HEK293 (cell line): ENCODE results near the gene B3GNT9.

ENCODE experiments used
- CTCF ChIA-PET: fragments of 350-600 bp; formaldehyde crosslinking; extraction: SDS; loops from one replicate; lab custom pipeline; 2021; ENCODE audit warnings: antibody characterized with exemption; lab: Yijun Ruan, JAX
- POLR2A ChIA-PET: fragments of 300-600 bp; formaldehyde crosslinking; extraction: SDS; loops from one replicate; lab custom pipeline; 2020; ENCODE audit warnings: antibody characterized with exemption, inconsistent platforms; lab: Yijun Ruan, JAX
- H3K27ac ChIP-seq: fragments of 200-500 bp; sonication (Bioruptor generic); 2 replicates; pipeline ENCODE4 v1.5.1; 2014; ENCODE audit warnings: low read depth, low read length, control low read depth, inconsistent platforms; ENCODE audit errors: extremely low read depth
- H3K36me3 ChIP-seq, 2 experiments: fragments of 200-500 bp in 1 of 2; sonication (Bioruptor generic) in 1 of 2; 1 replicate in 1 of 2; 2 replicates in 1 of 2; pipeline ENCODE4 v1.5.1; 2014 to 2017; ENCODE audit warnings: inconsistent platforms in 2 of 2, low read length in 2 of 2; ENCODE audit not compliant: control insufficient read depth in 2 of 2, insufficient read depth in 1 of 2
- H3K4me1 ChIP-seq: fragments of 200-500 bp; sonication (Bioruptor generic); 2 replicates; pipeline ENCODE4 v1.5.1; 2014; ENCODE audit warnings: mild to moderate bottlenecking, low read length, inconsistent platforms; ENCODE audit not compliant: control insufficient read depth, insufficient read depth
- H3K4me3 ChIP-seq: 2 replicates; pipeline ENCODE4 v1.5.1; 2011; ENCODE audit warnings: low read depth, mild to moderate bottlenecking, control low read depth, low read length, moderate library complexity
- H3K9me3 ChIP-seq: fragments of 200-500 bp; sonication (Bioruptor generic); 2 replicates; pipeline ENCODE4 v1.5.1; 2014; ENCODE audit warnings: low read depth, low read length, inconsistent platforms; ENCODE audit not compliant: control insufficient read depth, insufficient read depth
- GLI2 ChIP-seq: fragments of 450-650 bp; formaldehyde crosslinking; IDR thresholded peaks from 2 replicates; pipeline ENCODE4; 2017; ENCODE audit warnings: missing biosample characterization, missing genetic modification characterization, low read depth, borderline replicate concordance
- KLF1 ChIP-seq: fragments of 450-650 bp; formaldehyde crosslinking; IDR thresholded peaks from 2 replicates; pipeline ENCODE4 v1.5.1; 2016; ENCODE audit warnings: missing biosample characterization, missing genetic modification characterization
- KLF16 ChIP-seq: fragments of 450-650 bp; formaldehyde crosslinking; IDR thresholded peaks from 2 replicates; pipeline ENCODE4 v1.5.1; 2017; ENCODE audit warnings: missing biosample characterization, missing genetic modification characterization
- KLF9 ChIP-seq: fragments of 450-650 bp; formaldehyde crosslinking; IDR thresholded peaks from 2 replicates; pipeline ENCODE4 v1.5.1; 2016; ENCODE audit warnings: missing biosample characterization, missing genetic modification characterization, low read depth
- MYNN ChIP-seq: fragments of 450-650 bp; formaldehyde crosslinking; IDR thresholded peaks from 2 replicates; pipeline ENCODE4 v1.5.1; 2016; ENCODE audit warnings: missing biosample characterization, missing genetic modification characterization, borderline replicate concordance
- MZF1 ChIP-seq: fragments of 450-650 bp; formaldehyde crosslinking; IDR thresholded peaks from 2 replicates; pipeline ENCODE4 v1.5.1; 2017; ENCODE audit warnings: missing biosample characterization, missing genetic modification characterization, borderline replicate concordance
- PATZ1 ChIP-seq: fragments of 450-650 bp; formaldehyde crosslinking; IDR thresholded peaks from 2 replicates; pipeline ENCODE4 v1.5.1; 2016; ENCODE audit warnings: missing biosample characterization, missing genetic modification characterization
- PRDM1 ChIP-seq: fragments of 450-650 bp; formaldehyde crosslinking; IDR thresholded peaks from 2 replicates; pipeline ENCODE4; 2016; ENCODE audit warnings: missing biosample characterization, missing genetic modification characterization
- SP2 ChIP-seq: fragments of 450-650 bp; formaldehyde crosslinking; IDR thresholded peaks from 2 replicates; pipeline ENCODE4 v1.5.1; 2016; ENCODE audit warnings: missing biosample characterization, missing genetic modification characterization
- SP3 ChIP-seq: fragments of 450-650 bp; formaldehyde crosslinking; IDR thresholded peaks from 2 replicates; pipeline ENCODE4 v1.5.1; 2016; ENCODE audit warnings: missing biosample characterization, missing genetic modification characterization
- ZBTB26 ChIP-seq: fragments of 450-650 bp; formaldehyde crosslinking; optimal IDR thresholded peaks from 2 replicates; pipeline ENCODE3; 2016; ENCODE audit warnings: missing biosample characterization, mild to moderate bottlenecking, missing genetic modification characterization
- ZFHX2 ChIP-seq: fragments of 450-650 bp; formaldehyde crosslinking; conservative IDR thresholded peaks from 2 replicates; pipeline ENCODE4 v1.5.1; 2016; ENCODE audit warnings: missing biosample characterization, missing genetic modification characterization
- ZNF223 ChIP-seq: fragments of 450-650 bp; formaldehyde crosslinking; IDR thresholded peaks from 2 replicates; pipeline ENCODE4 v1.5.1; 2016; ENCODE audit warnings: missing biosample characterization, missing genetic modification characterization
- ZNF311 ChIP-seq: fragments of 450-650 bp; formaldehyde crosslinking; IDR thresholded peaks from 2 replicates; pipeline ENCODE4 v1.5.1; 2017; ENCODE audit warnings: missing biosample characterization, missing genetic modification characterization, borderline replicate concordance
- ZNF335 ChIP-seq: fragments of 450-650 bp; formaldehyde crosslinking; conservative IDR thresholded peaks from 2 replicates; pipeline ENCODE4 v1.5.1; 2016; ENCODE audit warnings: missing biosample characterization, missing genetic modification characterization
- ZNF404 ChIP-seq: fragments of 450-650 bp; formaldehyde crosslinking; IDR thresholded peaks from 2 replicates; pipeline ENCODE4 v1.5.1; 2017; ENCODE audit warnings: missing biosample characterization, missing genetic modification characterization
- ZNF426 ChIP-seq: fragments of 450-650 bp; formaldehyde crosslinking; IDR thresholded peaks from 2 replicates; pipeline ENCODE4 v1.5.1; 2017; ENCODE audit warnings: missing biosample characterization, missing genetic modification characterization, mild to moderate bottlenecking, inconsistent platforms, moderate library complexity
- ZNF621 ChIP-seq: fragments of 450-650 bp; formaldehyde crosslinking; IDR thresholded peaks from 2 replicates; pipeline ENCODE4 v1.5.1; 2017; ENCODE audit warnings: missing biosample characterization, missing genetic modification characterization
- ZNF654 ChIP-seq: fragments of 450-650 bp; formaldehyde crosslinking; IDR thresholded peaks from 2 replicates; pipeline ENCODE4 v1.5.1; 2016; ENCODE audit warnings: low read depth, missing biosample characterization, missing genetic modification characterization
- ZNF785 ChIP-seq: fragments of 450-650 bp; formaldehyde crosslinking; IDR thresholded peaks from 2 replicates; pipeline ENCODE4 v1.5.1; 2016; ENCODE audit warnings: missing biosample characterization, missing genetic modification characterization
- TF ChIP-seq, protein P1 (sequence below): fragments of 450-650 bp; formaldehyde crosslinking; IDR thresholded peaks from 2 replicates; pipeline ENCODE4 v1.5.1; 2016; ENCODE audit warnings: missing biosample characterization, missing genetic modification characterization

B3GNT9 gene

DNA sequence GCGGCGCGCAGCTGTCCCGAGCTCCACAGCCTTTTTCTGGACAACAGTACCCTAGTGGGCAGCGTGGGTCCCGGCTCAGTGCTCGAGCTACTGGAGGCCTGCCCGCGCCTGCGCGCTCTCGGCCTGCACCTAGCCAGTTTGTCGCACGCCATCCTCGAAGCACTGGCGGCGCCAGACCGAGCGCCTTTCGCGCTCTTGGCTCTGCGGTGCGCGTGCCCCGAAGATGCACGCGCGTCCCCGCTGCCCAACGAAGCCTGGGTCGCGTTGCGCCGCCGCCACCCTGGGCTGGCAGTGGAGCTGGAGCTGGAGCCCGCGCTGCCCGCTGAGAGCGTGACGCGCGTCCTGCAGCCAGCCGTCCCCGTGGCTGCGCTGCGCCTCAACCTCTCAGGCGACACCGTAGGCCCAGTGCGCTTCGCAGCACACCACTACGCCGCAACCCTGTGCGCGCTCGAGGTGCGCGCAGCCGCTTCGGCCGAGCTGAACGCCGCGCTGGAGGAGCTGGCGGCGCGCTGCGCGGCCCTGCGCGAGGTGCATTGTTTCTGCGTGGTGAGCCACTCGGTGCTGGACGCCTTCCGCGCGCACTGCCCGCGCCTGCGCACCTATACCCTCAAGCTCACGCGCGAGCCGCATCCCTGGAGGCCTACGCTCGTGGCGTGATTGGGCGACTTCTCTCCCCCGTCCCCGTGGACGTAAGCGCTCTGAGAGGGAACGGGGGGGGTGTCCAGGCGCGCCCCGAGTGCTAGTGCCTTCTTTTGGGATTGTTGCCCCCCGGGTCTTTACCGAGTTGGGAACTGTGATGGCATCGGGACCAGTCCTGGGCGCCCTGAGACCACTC, 12.6 kb upstream of the B3GNT9 start (continued):
- TF ChIP-seq ZBTB26 (tag by site-specific recombination) (no peak), MZF1 (tag by site-specific recombination) (no peak), ZNF654 (no peak), MYNN (tag by site-specific recombination) (no peak), PRDM1 (no peak), ZNF426 (tag by site-specific recombination) (no peak), KLF16 (tag by site-specific recombination) (no peak), ZNF785 (no peak)

DNA sequence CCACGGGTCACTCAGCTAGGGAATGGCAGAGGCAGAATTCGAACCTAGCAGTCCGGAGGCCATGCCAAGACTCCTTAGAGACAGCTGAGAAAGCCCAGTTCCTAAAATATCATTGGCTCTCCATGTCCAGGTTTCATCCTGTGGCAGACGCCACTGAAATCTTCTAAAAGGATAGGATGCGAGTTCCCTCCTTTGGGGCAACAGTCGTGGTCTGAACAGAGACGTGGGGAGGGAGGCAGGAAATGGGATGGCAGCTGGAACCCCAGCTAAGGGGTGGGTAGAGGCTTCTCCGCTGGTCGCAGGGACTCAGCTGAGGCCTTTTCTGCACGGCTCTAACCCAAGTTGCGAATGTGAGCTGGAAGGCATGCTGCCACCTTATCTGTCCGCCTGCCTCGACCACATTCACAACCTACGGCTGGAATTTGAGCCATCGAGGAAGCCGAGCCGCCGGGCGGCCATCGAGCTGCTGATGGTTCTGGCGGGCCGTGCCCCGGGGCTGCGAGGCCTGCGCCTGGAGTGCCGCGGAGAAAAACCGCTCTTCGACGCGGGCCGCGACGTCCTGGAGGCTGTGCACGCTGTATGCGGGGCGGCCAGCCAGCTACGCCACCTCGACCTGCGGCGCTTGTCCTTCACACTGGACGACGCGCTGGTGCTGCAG, 11.8 kb upstream of the B3GNT9 start:
- POLR2A ChIA-PET: interaction anchor here (1.5 kb wide), 1 partner anchor 12 kb away, joined by 3 read pairs; no protein-coding TSS in a partner anchor
- H3K4me3 ChIP-seq: no peak overlapping the region

GRCh38 chr16:67161595-67162058, 10.8 kb upstream of the B3GNT9 start:
- CTCF ChIA-PET: interaction anchor here (0.7 to 2.4 kb wide), 5 partner anchors 8 to 352 kb away, joined by 3 to 11 read pairs (median 5); partner anchors contain the start of gene NOL3
- H3K27ac ChIP-seq: no peak overlapping the region

More for the DNA sequence above, 11.8 kb upstream of the B3GNT9 start:
- TF ChIP-seq ZNF404 (tag by site-specific recombination) (no peak), ZNF621 (no peak)
- H3K36me3 ChIP-seq: peaks cover 0 to 3% of the 10 kb centered on the region in 2 experiments; a peak in 1 of 3 replicates
- CTCF ChIA-PET: interaction anchor here (0.6 to 1.6 kb wide), 6 partner anchors 16 to 283 kb away, joined by 3 to 5 read pairs (median 4); no protein-coding TSS in a partner anchor
- H3K27ac ChIP-seq: no peak overlapping the region
- H3K4me1 ChIP-seq: no peaks in the 10 kb centered on the region
- H3K9me3 ChIP-seq: no peaks in the 10 kb centered on the region

GRCh38 chr16:67158637-67159600, 8.1 kb upstream of the B3GNT9 start:
- TF ChIP-seq KLF1: peak; percentile 49; the same call in 1 of the 2 replicates
- no peak for TF ChIP-seq ZNF223 (tag by site-specific recombination)
- TF ChIP-seq, protein P1, sequence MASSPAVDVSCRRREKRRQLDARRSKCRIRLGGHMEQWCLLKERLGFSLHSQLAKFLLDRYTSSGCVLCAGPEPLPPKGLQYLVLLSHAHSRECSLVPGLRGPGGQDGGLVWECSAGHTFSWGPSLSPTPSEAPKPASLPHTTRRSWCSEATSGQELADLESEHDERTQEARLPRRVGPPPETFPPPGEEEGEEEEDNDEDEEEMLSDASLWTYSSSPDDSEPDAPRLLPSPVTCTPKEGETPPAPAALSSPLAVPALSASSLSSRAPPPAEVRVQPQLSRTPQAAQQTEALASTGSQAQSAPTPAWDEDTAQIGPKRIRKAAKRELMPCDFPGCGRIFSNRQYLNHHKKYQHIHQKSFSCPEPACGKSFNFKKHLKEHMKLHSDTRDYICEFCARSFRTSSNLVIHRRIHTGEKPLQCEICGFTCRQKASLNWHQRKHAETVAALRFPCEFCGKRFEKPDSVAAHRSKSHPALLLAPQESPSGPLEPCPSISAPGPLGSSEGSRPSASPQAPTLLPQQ: no peak
- peak; percentile 67 for TF ChIP-seq SP3
- TF ChIP-seq SP2 (tag by site-specific recombination): peak; percentile 68
- peak; percentile 54; the same call in 1 of the 2 replicates for TF ChIP-seq PATZ1 (tag by site-specific recombination)
- TF ChIP-seq ZNF335 (tag by site-specific recombination): peak; percentile 67
- no peak for TF ChIP-seq ZNF311 (tag by site-specific recombination)
- peak; percentile 90 for TF ChIP-seq KLF9 (tag by site-specific recombination)
- TF ChIP-seq PRDM1: peak; percentile 79
- POLR2A ChIA-PET: interaction anchor here (1.7 kb wide), 1 partner anchor 141 kb away, joined by 5 read pairs; no protein-coding TSS in a partner anchor

More at GRCh38 chr16:67161595-67162058, 10.8 kb upstream of the B3GNT9 start:
- POLR2A ChIA-PET: no interaction called here
- Histone ChIP-seq H3K36me3 (peaks cover 0 to 3% of the 10 kb centered on the region in 2 experiments; a peak in 1 of 3 replicates), H3K4me3 (no peak overlapping the region)
- TF ChIP-seq ZFHX2 (peak; percentile 36), GLI2 (tag by site-specific recombination) (no peak)
- TF ChIP-seq, all 188 proteins: peak for 1
- no peaks in the 10 kb centered on the region for H3K4me1 ChIP-seq
- H3K9me3 ChIP-seq: no peaks in the 10 kb centered on the region

More at GRCh38 chr16:67158637-67159600, 8.1 kb upstream of the B3GNT9 start:
- H3K4me3 ChIP-seq: peak overlapping the region; percentile 75
- H3K36me3 ChIP-seq: peaks cover 0 to 3% of the 10 kb centered on the region in 2 experiments; a peak in 1 of 3 replicates
- CTCF ChIA-PET: interaction anchor here (0.7 to 7.4 kb wide), 8 partner anchors 9 to 253 kb away, joined by 3 to 155 read pairs (median 7); partner anchors contain the start of genes CES3 and NOL3
- no peaks in the 10 kb centered on the region for H3K4me1 ChIP-seq
- H3K9me3 ChIP-seq: no peaks in the 10 kb centered on the region
- H3K27ac ChIP-seq: no peak overlapping the region; the same call in 1 of the 2 replicates
